SK-N-SH treated with all-trans-retinoic acid at 6 μM for 48 hours (cell line): ENCODE measurements around the gene ARHGDIG.

ENCODE experiments used
- ATAC-seq: fragments of 200-7000 bp; cut with Tn5 transposase; 3 replicates; pipeline ENCODE4 v1.9.1; 2020; ENCODE audit warnings: mild to moderate bottlenecking, moderate library complexity
- ARNTL ChIP-seq: fragments of 450-650 bp; formaldehyde crosslinking; IDR thresholded peaks from 2 replicates; pipeline ENCODE4 v1.5.0; 2020; ENCODE audit warnings: low read depth, mild to moderate bottlenecking, moderate library complexity, borderline replicate concordance
- BACH2 ChIP-seq: fragments of 250-450 bp; sonication (Bioruptor Pico); IDR thresholded peaks from 2 replicates; pipeline ENCODE4 v1.9.0; 2021; ENCODE audit warnings: mild to moderate bottlenecking, borderline replicate concordance
- CREB5 ChIP-seq: fragments of 250-450 bp; sonication (Bioruptor Pico); IDR thresholded peaks from 2 replicates; pipeline ENCODE4 v1.5.1; 2020; ENCODE audit warnings: low read depth, mild to moderate bottlenecking, moderate library complexity
- CSDC2 ChIP-seq: fragments of 250-450 bp; sonication (Bioruptor Pico); IDR thresholded peaks from 2 replicates; pipeline ENCODE4 v1.5.0; 2020; ENCODE audit warnings: mild to moderate bottlenecking, moderate library complexity
- CSRNP3 ChIP-seq: fragments of 250-450 bp; sonication (Bioruptor Pico); IDR thresholded peaks from 2 replicates; pipeline ENCODE4 v1.5.1; 2021; ENCODE audit warnings: mild to moderate bottlenecking, moderate library complexity
- ESRRG ChIP-seq: fragments of 250-450 bp; sonication (Bioruptor Pico); IDR thresholded peaks from 2 replicates; pipeline ENCODE4 v1.6.1; 2021; ENCODE audit warnings: mild to moderate bottlenecking
- GLIS3 ChIP-seq: fragments of 250-450 bp; sonication (Bioruptor Pico); IDR thresholded peaks from 2 replicates; pipeline ENCODE4 v1.5.0; 2020; ENCODE audit warnings: mild to moderate bottlenecking, moderate library complexity
- ISL1 ChIP-seq: fragments of 250-450 bp; sonication (Bioruptor Pico); IDR thresholded peaks from 2 replicates; pipeline ENCODE4 v2.1.2; 2022; ENCODE audit warnings: mild to moderate bottlenecking, moderate library complexity
- OSR1 ChIP-seq: fragments of 250-450 bp; sonication (Bioruptor Pico); IDR thresholded peaks from 2 replicates; pipeline ENCODE4 v1.8.0; 2022; ENCODE audit warnings: moderate library complexity, mild to moderate bottlenecking, inconsistent platforms
- PATZ1 ChIP-seq: fragments of 250-450 bp; sonication (Bioruptor Pico); IDR thresholded peaks from 2 replicates; pipeline ENCODE4 v1.8.0; 2020; ENCODE audit warnings: mild to moderate bottlenecking, moderate library complexity, borderline replicate concordance
- POU6F1 ChIP-seq: fragments of 250-450 bp; sonication (Bioruptor Pico); IDR thresholded peaks from 2 replicates; pipeline ENCODE4 v1.8.0; 2021; ENCODE audit warnings: low read depth, mild to moderate bottlenecking, moderate library complexity, borderline replicate concordance
- PPARA ChIP-seq: fragments of 250-450 bp; sonication (Bioruptor Pico); IDR thresholded peaks from 2 replicates; pipeline ENCODE4 v1.5.0; 2020; ENCODE audit warnings: mild to moderate bottlenecking, borderline replicate concordance
- RARB ChIP-seq: fragments of 250-450 bp; sonication (Bioruptor Pico); IDR thresholded peaks from 2 replicates; pipeline ENCODE4 v1.8.0; 2021; ENCODE audit warnings: mild to moderate bottlenecking, moderate library complexity
- TCF4 ChIP-seq: fragments of 250-450 bp; sonication (Bioruptor Pico); IDR thresholded peaks from 2 replicates; pipeline ENCODE4 v1.8.0; 2021; ENCODE audit warnings: mild to moderate bottlenecking, moderate library complexity, borderline replicate concordance
- TOX ChIP-seq: fragments of 250-450 bp; sonication (Bioruptor Pico); IDR thresholded peaks from 2 replicates; pipeline ENCODE4 v1.8.0; 2021; ENCODE audit warnings: mild to moderate bottlenecking, moderate library complexity, borderline replicate concordance
- ZC3H10 ChIP-seq: fragments of 250-450 bp; sonication (Bioruptor Pico); IDR thresholded peaks from 2 replicates; pipeline ENCODE4 v1.5.1; 2021; ENCODE audit warnings: mild to moderate bottlenecking, moderate library complexity
- ZFP3 ChIP-seq: fragments of 250-450 bp; sonication (Bioruptor Pico); IDR thresholded peaks from 2 replicates; pipeline ENCODE4 v1.5.0; 2020; ENCODE audit warnings: mild to moderate bottlenecking, moderate library complexity
- ZNF70 ChIP-seq: fragments of 450-650 bp; formaldehyde crosslinking; IDR thresholded peaks from 2 replicates; pipeline ENCODE4 v1.5.0; 2020; ENCODE audit warnings: mild to moderate bottlenecking, moderate library complexity
- ZNF8 ChIP-seq: fragments of 450-650 bp; formaldehyde crosslinking; IDR thresholded peaks from 2 replicates; pipeline ENCODE4 v1.5.0; 2020; ENCODE audit warnings: mild to moderate bottlenecking, moderate library complexity

ARHGDIG gene

GRCh38 chr16:261031-261691 lies 19.2 kb upstream of the ARHGDIG start:
- no peak for TF ChIP-seq TCF4 (CRISPR knock-in tag)
- no peak for TF ChIP-seq RARB (CRISPR knock-in tag)
- no peak for TF ChIP-seq CSDC2 (CRISPR knock-in tag)
- no peak for TF ChIP-seq BACH2 (CRISPR knock-in tag)
- TF ChIP-seq ESRRG (CRISPR knock-in tag): no peak
- no peak for TF ChIP-seq PPARA (CRISPR knock-in tag)
- no peak for TF ChIP-seq ZNF70
- TF ChIP-seq ZNF8: no peak
- no peak for TF ChIP-seq PATZ1 (CRISPR knock-in tag)
- TF ChIP-seq CREB5 (CRISPR knock-in tag): no peak
- no peak for TF ChIP-seq POU6F1 (CRISPR knock-in tag)
- TF ChIP-seq TOX (CRISPR knock-in tag): no peak

GRCh38 chr16:262121-262745 lies 18.2 kb upstream of the ARHGDIG start:
- TF ChIP-seq BACH2 (CRISPR knock-in tag) (no peak), ZNF8 (no peak), ARNTL (CRISPR knock-in tag) (no peak), TCF4 (CRISPR knock-in tag) (no peak), GLIS3 (CRISPR knock-in tag) (no peak), ISL1 (CRISPR knock-in tag) (no peak), RARB (CRISPR knock-in tag) (no peak), OSR1 (CRISPR knock-in tag) (no peak), PPARA (CRISPR knock-in tag) (no peak), PATZ1 (CRISPR knock-in tag) (no peak), ESRRG (CRISPR knock-in tag) (no peak), ZFP3 (no peak), CSDC2 (CRISPR knock-in tag) (no peak), ZC3H10 (CRISPR knock-in tag) (no peak)
- no peak for ATAC-seq

More at GRCh38 chr16:261031-261691, 19.2 kb upstream of the ARHGDIG start:
- ATAC-seq: no peak

GRCh38 chr16:263182-263774 lies 17.1 kb upstream of the ARHGDIG start:
- no peak for ATAC-seq
- TF ChIP-seq TOX (CRISPR knock-in tag) (no peak), PPARA (CRISPR knock-in tag) (no peak), OSR1 (CRISPR knock-in tag) (no peak), GLIS3 (CRISPR knock-in tag) (no peak), POU6F1 (CRISPR knock-in tag) (no peak), ESRRG (CRISPR knock-in tag) (no peak), ZNF8 (no peak), TCF4 (CRISPR knock-in tag) (no peak), CSDC2 (CRISPR knock-in tag) (no peak), CSRNP3 (CRISPR knock-in tag) (no peak), ARNTL (CRISPR knock-in tag) (no peak), ZFP3 (no peak)
